ENCODE measurements around the gene C1orf105.
A peak's percentile ranks its signal among the peaks of the same experiment; 100 is the strongest.
"Not testable (repeated sequence)": the region's sequence is repeated elsewhere in the genome, so short reads cannot be mapped to it uniquely, and the experiment has no call there.

C1orf105 gene

DNA sequence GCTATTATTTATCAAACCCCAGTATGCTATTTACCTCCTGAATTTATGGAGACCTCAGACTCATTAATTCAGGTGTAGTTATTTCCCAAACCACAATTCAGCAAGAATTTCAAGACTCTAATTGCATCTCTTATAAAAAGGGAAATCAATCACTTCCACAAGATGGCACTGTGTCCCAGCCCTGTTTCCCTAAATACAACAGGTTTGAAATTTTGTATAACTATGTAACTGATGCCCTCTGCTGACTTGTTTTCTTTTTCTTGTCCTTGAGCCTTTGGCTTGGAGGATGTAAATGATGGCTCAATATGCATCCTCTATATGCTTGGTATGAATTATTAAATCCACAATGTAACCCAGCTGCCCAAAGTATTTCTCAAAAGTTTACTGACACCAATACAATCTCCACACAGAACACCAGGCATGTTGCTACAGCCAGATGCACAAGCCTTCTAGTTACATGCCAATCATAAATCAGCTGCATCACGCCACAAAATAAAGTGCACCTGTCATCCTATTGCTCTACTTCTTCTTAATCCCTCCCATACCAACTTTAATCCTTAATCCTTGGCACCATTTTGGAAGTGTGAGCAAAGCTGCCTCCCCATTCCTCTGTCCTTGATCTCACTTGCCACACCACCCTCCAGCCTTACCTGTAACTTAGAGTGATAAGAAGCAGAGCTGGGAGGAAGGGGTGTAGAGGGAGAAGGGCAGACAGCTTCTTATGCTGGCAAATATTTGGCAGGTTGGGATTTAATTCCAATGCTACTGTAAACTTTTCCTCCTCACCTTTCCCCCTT is 9.0 kb downstream of the C1orf105 start:
- peak; percentile 71 for DNase-seq

DNA sequence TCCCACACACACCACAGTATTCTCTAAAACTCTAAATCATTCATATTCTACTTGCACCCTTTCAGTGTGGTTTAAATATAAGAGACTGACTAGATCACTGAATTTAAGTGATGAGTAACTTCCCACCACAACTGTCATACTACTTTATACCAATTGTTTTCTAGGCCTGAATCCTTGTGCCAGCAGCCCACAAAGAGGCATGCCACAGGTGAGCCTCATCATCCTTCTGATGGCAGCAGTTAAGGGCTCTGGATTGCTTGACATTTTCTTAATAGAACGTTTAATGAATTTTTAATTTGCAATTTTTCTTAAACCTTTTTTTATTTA is 9.6 kb downstream of the C1orf105 start:
- no peak for DNase-seq

DNA sequence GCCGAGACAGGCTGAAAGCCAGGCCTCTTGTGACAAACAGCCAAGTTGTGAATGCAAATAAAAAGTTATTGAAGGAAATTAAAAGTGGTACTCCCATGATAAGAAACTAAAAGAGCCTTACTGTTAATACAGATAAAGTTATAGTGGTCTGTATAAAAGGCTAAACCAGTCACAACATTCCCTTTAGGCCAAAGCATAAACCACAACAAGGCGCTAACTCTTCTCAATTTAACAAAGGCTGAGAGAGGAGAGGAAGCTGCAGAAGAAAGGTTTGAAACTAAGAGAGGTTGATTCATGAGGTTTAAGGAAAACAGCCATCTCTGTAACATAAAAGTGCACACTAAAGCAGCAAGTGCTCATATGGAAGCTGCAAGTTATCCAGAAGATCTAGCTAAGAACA is 10.7 kb downstream of the C1orf105 start:
- DNase-seq: no peak

DNA sequence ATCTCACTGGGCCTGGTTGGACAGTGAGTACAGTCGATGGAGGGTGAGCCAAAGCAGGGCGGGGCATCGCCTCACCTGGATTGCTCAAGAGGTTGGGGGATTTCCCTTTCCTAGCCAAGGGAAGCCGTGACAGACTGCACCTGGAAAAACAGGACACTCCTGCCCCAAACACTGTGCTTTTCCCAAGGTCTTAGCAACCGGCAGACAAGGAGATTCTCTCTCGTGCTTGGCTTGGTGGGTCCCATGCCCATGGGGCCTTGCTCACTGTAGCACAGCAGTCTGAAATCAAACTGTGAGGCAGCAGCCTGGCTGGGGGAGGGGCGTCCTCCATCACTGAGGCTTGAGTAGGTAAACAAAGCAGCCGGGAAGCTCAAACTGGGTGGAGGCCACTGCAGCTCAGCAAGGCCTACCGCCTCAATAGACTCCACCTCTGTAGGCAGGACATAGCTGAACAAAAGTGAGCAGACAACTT is 11.3 kb downstream of the C1orf105 start:
- no peak for DNase-seq

DNA sequence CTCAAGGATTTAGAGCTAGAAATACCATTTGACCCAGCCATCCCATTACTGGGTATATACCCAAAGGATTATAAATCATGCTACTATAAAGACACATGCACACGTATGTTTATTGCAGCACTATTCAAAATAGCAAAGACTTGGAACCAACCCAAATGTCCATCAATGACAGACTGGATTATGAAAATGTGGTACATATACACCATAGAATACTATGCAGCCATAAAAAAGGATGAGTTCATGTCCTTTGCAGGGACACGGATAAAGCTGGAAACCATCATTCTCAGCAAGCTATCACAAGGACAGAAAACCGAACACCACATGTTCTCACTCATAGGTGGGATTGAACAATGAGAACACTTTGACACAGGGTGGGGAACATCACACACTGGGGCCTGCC is 16.7 kb downstream of the C1orf105 start:
- not testable (repeated sequence) for DNase-seq

DNA sequence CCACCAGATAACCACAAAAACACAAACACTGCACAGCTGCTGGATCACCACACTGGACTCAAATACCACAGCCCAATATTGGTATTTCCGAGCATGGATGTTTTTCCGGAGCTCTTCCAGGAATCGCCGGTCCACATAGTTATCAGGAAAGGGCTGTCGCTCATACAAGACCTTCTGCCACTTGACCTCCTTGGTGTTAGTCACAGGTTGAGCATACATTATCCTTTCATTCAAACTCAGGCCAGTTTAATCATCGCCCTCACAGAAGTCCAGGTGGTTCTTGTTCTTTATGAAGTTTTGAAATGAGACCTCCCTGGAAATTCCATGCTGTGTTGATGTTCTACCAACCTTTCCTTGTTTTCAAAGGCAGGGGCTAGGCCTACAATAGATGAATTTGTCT is 21.9 kb downstream of the C1orf105 start:
- no peak for DNase-seq

DNA sequence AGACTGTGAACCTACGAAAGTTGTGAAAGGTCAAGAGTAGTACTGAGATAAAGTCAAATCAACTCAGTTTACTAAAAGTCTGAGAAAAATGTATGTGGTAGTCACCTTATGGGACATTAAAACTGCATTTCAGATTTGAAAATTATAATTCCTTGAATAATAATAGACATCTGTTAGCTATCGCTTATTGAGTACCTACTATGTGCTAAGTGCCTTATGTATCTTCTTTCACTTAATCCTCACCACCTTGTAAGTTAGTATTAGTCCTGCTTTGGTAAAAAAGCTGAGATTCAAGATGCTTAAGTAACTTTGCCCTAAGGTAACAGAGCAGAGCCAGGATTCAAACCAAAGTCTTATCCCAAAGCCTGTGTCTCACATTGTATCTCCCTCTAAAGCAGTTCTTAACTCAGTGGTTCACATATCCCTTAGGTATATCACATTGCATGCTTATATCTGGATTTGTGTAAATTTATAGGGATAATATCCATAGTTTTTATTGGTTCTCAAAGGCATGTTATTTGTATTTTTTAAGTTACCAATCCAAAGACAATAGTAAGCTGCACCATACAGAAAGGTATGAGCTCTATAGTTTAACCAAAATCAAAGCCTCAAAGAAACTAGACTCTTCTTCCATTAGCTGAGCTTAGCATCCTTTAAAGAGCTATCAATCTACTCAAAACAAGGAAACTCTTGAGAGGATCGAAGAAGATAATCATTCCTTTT is 22.5 kb downstream of the C1orf105 start:
- DNase-seq: no peak

DNA sequence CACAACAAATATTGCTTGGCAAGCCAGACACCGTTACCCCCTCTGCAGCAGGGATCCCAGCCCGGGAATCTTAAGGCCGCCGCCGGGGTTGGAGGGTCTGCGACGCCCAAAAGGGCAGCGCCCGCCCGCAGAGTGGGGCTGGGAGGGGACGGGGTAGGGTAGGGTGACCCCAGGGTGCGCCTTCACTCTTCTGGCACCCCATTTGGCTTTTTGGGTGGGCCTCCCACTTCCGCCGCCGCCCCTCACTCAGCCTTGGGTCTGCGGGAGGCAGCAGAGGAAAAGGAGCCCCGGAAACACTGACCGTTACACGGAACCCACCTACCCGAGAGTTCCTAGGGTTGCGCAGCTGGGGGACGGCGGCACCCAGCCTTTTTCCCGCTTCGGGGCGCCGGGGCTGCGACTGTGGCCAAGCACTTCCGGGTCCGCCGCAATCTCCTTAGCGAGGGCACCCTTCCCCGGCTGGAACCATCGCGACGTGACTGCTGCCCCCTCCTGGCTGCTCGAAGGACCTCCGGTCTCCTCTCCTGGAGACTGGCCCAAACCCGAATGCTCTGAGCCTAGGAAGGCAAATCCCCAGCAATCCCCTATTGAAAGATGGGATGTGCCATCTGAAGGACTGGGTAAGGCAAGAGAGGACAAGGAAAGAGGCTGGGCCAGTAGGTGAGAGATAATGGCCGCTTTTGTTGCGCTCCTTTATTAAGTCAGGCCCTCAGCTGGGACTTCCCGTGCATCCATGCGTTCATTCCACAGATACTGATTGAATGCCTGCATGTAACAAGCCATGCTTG is 23.4 kb downstream of the C1orf105 start, which contains the start of gene PIGC:
Gene PIGC, minus strand, starts transcription at position 404 of the 788 bp plus-strand sequence. CDS start 1,447 bp downstream, outside the sequence.
- DNase-seq: peak; percentile 85

DNA sequence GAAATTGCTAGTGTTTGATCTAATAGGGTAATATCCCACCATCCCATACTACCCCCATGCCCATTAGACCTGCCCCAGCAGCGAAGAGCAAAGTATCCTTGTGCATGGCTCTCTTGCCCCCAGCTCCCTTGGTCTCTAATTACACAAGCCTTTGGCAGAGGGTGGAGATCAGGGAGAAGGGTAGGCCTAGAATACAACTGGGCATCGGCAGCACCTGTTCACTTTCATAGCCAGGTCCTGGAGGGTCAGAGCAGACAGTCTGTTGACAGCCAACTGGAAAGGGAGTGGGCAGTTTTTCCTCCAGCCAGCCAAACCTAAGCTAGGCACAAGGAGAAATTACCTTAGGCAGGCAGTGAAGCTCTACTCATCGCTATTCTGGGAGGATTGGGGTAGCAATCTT is 26.1 kb downstream of the C1orf105 start:
- DNase-seq: no peak

DNA sequence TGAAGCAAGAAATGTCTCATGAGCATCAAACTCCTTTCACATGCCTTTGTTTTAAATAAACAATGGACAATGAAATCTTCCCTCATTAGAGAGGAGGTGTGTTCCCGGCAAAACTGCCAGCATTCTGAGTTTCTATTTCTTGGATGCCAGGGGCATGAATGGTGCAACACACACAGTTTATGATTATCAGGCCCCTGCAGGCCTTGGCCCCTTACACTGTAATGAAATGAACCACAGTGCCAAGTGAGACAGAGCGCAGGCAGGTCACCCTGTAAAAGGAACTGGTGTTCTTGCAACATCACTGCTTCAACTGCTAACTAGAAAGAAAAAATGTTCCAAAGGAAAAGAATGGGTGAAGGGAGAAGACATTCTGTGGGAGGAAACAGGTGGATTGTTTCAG is 27.2 kb downstream of the C1orf105 start:
- no peak for DNase-seq

DNA sequence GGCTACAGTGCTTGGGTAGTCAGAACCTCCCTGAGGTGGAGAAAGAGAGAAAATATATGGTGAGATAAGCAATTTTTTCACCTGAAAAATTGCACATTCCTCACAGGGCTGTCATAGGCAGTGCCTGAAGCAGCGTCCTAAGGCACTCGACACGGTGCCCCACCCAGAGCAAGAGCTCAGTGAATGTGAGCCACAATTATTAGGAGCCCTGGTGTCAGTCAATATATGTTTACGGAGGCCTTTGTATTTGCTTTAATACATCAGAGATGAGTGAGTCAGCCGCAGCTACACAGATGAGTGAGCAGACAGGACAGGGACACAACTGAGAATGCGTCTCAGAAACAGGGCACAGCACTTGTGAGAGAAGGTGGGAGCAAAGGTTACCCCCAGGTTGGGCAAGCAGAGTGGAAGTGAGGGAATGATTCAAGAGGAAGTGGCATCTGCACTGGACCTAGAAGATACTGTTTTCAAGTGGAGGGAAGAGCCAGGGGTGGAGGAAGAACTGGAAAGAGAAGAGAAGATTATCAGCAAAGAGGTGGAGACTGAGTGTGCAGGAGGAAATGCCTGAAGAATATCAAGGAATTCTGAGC is 28.6 kb downstream of the C1orf105 start:
- no peak for DNase-seq

DNA sequence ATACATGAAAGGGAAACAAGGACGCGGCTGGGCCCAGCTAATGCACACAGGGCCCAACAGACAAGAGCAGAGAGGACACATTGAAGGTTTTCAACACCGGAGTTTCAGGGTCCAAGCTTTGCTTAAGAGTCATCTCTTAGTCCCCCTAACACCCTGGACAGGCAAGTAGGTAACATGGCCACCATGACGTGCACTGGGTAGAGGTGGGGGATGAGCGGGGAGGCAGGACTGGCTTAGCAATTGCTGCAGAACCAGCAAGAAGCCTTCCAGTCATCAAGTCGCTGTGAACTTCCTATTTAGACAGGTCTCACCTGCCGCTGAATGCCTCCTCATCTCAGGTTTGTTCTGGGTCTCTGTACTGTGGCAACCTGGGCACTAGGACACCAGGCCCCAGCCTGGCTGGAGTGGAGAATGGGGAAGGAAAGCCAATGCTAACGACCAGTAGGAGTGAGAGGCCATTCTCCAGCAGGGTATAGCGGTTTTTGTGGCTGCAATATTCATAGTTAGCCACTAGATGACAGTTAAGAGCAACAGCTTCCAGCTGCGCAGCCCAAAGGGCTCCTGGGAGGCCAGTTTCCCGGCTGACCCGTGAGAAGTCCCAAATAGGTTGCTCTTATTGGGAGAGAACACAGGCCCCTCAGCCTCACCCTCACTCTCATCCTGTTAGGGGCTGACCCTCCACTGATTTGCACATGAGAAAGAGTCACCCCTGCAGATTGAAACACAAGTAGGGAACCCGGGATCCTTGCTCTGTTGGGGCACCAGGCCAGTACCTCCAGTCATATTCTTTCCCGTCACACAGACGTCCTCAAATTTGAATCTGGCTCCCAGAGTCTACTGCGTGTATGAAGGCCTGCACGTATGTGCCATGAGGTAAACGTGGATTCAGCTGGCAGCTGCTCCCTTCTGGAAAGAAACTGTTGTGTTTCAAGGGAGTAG is 29.4 kb downstream of the C1orf105 start:
- DNase-seq: peak; percentile 47

DNA sequence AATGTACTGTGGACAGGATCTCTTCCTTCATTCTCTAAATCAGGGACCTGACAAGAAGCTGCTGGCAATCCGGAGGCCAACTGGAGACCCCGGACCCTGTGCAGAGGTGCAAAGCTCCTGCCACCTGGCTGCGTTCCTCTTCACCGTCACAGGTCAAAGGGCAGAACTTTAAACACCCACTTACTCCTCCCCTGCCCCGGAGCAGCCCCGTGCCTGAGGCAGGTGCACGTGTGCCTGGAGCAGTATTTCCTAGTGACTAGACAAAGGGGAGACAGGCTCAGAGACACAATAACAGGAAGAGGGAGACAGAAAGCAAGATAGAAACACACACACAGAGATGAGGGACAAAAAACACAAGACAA is 30.0 kb downstream of the C1orf105 start:
- no peak for DNase-seq

DNA sequence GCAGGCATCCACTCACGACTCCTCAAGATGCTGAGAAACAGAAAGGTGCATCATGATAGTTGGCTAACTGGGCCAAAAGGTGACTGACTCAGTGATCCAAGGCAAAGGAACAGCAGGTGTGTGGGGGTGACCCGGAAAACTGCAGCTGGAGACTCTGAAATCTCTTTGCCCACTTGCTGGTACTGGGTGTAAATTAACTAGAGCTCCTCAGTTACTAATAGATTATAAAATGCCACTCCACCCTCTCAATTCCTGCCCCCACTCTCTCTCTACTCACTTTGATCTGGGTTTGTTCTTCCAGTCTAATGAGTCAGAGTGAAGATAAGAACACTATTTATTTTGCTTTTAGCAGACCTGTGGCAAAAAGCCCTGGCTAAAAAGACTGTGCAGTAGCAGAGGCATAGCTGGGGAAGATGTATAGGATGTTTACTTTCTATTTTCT is 30.5 kb downstream of the C1orf105 start:
- peak; percentile 8 for DNase-seq

DNA sequence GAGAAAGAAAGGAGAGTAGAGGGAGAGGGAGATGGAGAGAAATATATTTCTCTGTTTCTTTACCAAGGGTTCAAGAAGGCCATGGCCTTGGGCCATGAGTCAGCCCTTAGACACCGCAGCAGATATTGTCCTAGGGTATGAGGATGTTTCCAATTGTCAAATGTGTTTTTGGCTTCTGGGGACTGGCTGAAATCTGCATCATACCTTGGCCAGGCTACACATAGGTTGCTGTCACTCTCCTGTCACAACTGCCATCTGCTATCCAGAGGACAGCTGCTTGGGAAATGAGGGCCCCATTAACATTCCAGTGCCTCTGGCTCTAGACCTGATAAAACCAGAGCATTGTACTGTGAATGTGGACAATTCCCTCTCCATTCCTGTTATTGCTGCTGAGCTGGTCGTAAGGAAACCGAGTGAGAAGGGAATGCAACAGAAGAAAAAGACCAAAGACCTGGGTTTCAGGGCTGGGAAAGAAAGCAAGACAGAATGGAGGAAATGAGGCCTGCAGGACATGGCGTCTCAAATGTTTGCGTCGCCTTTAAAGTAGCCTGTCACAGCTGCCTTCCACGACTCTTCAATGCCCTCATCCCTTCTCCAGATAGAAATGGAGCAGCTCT is 32.2 kb downstream of the C1orf105 start:
- no peak for DNase-seq

DNA sequence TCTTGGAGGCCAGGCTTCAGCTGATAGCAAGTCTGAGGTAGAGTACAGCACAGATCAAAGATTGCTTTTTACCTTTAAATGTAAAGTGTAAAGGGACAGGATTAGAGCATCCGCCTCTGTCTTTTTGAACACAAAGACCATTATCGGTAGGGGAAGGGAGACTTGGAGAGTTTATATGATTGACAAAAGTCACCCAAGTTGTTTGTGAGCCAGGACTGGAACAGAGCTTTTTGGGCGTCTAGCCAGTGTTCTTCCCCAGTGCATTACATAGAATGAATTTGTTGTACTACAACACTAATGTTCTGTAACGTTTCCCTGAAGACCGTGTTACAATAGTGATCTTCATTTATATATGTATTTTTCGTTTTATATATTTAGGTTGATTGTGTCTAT is 32.7 kb downstream of the C1orf105 start:
- DNase-seq: no peak

DNA sequence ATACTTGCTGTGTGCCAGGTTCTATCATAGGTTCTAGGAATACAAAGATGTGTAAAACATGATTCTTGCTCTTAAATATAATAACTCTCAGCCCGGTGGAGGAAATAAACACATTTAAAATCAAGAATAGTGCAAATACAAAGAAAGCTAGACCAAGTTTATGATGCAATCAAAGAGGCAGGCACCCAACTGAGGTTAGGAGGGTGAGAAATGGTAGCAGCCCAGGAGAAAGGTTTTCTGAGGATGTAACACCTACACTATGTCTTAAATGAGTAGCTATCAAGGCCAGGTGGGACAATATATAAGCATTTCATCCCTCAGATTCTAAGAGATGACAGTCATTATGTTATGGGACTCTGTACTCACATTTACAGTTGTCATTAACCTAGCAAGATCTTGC is 33.1 kb downstream of the C1orf105 start:
- DNase-seq: no peak

DNA sequence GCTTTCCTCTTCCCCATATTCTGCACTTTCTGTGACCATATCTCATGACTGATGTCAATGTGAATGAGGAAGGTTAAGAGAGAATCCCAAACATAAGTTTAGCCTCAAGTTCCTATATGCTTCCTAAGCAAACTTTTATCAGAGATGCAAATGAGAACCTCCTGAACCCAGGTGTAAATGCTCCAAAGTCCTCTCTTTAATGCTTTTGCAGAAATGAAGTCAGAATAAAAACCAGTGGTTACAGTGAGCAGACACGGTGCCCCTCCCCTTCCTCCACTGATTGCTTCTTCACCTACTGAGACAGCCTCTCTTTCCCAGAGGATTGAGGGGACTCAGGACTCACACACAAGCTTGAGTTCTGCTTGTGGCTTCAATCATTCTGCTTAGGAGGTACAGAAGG is 35.0 kb downstream of the C1orf105 start:
- DNase-seq: no peak

DNA sequence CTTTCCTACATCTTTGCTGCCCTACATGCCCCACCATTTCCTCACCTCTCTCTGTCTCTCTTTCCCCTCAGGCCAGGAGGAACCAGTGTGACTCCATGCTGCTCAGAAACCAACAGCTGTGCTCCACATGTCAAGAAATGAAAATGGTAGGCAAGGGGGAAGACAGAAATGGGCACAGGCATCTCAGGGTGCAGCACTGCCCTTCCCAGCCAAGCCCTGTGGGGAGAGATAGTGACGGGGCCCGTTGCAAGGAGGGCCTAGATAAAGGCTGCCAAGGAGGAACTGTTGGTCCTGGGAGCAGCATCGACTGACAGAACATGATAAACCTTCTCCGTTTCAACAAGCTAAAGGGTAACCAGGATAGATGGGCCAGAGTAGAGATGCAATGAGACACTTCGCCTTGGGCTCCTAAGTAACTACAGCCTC is 35.9 kb downstream of the C1orf105 start:
- DNase-seq: no peak

DNA sequence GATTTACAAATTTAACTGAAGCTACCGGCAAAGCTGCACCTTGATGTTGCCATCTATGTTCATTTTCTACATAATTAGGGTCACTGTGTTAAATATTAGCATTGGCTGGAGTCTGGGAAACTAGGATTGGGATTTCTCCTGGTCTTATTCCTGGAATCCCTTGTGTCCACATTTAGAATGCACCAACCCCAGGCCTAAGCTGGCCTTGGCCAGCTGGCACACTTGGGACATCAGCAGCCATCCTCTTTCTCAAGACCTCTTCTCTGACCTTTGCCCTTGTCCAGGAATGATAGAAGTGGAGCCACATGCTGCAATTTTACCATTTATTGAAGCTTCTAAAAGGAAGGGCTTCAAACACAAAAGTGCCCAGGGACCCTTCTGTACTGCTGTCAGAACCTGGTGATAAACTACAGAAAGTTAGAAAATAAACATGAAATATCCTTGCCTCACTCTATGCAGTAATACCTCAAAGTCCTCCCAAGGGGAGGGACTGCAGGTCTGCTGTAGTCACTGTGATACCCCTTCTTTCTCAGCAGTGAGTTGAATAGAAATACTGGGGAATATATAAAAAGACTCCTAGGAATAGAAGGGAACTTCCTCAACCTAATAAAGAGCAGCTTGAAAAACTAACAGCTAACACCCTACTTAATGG is 37.1 kb downstream of the C1orf105 start:
- no peak for DNase-seq

DNA sequence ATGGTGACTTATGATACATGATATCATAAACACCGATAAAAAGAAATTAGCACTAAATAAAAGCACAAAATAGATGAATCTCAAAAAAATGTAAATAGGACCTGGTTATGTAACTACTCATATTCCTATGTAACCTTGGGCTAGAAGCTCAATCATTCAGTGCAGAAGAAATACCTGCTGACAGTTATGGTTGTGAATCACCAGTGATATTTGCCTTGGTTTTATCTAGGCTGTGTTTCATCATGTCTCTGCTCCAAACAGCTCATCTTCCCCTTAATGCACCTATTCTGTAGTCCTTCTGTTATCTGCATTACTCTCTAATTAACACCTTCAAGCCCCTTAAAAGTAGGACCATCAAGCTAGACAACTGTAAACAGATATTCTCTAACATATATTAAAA is 39.7 kb downstream of the C1orf105 start:
- no peak for DNase-seq
